MCF 10A (cell line): Measurements from ENCODE around the gene RAB29. TPM values are rescaled to one million over a fixed set of nuclear protein-coding genes. Genes with fewer than 3 reads are reported as not detected.

Experiments
- BruUV-seq: library from RNA; stranded (reverse); fragments of 400-500 nt; replicated peaks from 2 replicates; lab custom pipeline; 2021; lab: Mats Ljungman, UMichigan
- CTCF ChIA-PET: fragments of 300-600 bp; sonication (Branson Sonifier 250); formaldehyde crosslinking; extraction: SDS; loops from one replicate; lab custom pipeline; 2021; ENCODE audit warnings: antibody characterized with exemption, inconsistent platforms; lab: Yijun Ruan, JAX
- POLR2A ChIA-PET: fragments of 300-600, 350-650 bp; sonication (Branson Sonifier 250); formaldehyde crosslinking; extraction: SDS; loops from one replicate; lab custom pipeline; 2020; ENCODE audit warnings: antibody characterized with exemption, inconsistent platforms; lab: Yijun Ruan, JAX
- DNase-seq: peaks from one replicate; pipeline ENCODE4 v3.0.0-alpha.2; 2018; ENCODE audit not compliant: unreplicated experiment
- H3K27ac Mint-ChIP-seq: one replicate; pipeline ENCODE4 v1.8.0; 2022; ENCODE audit warnings: mild to moderate bottlenecking, low read depth, mixed read lengths; ENCODE audit not compliant: unreplicated experiment
- H3K27me3 Mint-ChIP-seq: one replicate; pipeline ENCODE4 v1.8.0; 2022; ENCODE audit warnings: mixed read lengths; ENCODE audit not compliant: insufficient read depth, unreplicated experiment
- H3K36me3 Mint-ChIP-seq: one replicate; pipeline ENCODE4 v1.8.0; 2022; ENCODE audit warnings: mild to moderate bottlenecking, moderate library complexity, mixed read lengths; ENCODE audit not compliant: insufficient read depth, unreplicated experiment
- H3K4me1 Mint-ChIP-seq: one replicate; pipeline ENCODE4 v1.8.0; 2022; ENCODE audit warnings: mixed read lengths; ENCODE audit not compliant: insufficient read depth, unreplicated experiment
- H3K4me3 Mint-ChIP-seq: one replicate; pipeline ENCODE4 v1.8.0; 2022; ENCODE audit warnings: mild to moderate bottlenecking, moderate library complexity, mixed read lengths; ENCODE audit not compliant: unreplicated experiment
- H3K9me3 Mint-ChIP-seq: one replicate; pipeline ENCODE4 v1.8.0; 2022; ENCODE audit warnings: mixed read lengths; ENCODE audit not compliant: unreplicated experiment
- intact Hi-C: fragments of 100-400 bp; cut with micrococcal nuclease; formaldehyde crosslinking; loops from 2 replicates; pipeline ENCODE4 v1.14.1; 2022
- total RNA-seq: library from RNA; stranded (reverse); gene quantifications from 2 replicates; pipeline ENCODE4 v1.2.3, GENCODE V29; 2022
- TF ChIP-seq, protein P1 (sequence below): fragments of 200-600 bp; IDR thresholded peaks from one replicate; pipeline ENCODE4 v1.8.0; 2022; ENCODE audit warnings: antibody characterized with exemption, mild to moderate bottlenecking; ENCODE audit not compliant: unreplicated experiment

The RAB29 gene
- total RNA-seq, 1 experiment from 2014 or later, result 33.6 TPM

DNA sequence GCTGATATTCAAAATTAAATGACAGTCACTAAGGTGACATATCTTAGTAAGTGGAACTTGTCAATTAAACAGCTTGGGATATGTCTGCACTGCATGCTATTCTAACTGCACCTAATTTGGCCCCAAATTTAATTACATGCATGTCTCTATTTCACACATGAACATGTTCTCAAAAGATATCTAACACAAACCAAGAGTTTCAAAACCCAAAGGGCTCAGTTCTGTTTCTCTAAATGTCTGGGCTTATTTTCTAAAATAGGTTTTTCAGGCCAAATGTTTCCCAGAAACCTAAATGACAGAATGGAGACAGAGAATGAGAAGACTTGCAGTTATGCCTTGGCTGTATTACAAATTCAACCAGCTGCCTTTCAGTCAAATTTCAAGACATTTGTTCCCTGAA, 11.3 kb downstream of the RAB29 start:
- ChIA-PET POLR2A (interaction anchor here (0.7 to 3.9 kb wide), 4 partner anchors 9 to 25 kb away, joined by 3 to 19 read pairs (median 4); no protein-coding TSS in a partner anchor), CTCF (interaction anchor here (0.6 kb wide), 1 partner anchor 1820 kb away, joined by 3 read pairs; no protein-coding TSS in a partner anchor)
- no peak overlapping the region for H3K4me3 Mint-ChIP-seq

DNA sequence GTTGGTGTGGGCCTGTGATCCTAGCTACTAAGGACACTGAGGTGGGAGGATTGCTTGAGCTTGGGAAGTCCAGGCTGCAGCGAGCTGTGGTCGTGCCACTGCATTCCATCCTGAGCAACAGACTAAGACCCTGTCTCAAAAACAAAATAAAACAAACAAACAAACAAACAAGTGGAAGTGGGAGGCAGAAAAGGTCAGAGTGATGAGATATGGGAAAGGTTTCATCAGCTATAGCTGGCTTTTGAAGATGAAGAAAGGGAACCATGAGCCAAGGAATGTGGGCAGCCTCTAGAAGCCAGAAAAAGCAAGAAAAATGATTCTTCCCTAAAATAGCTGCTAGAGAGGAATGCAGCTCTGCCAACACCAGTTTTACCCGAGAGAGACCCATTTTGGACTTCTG, 14.7 kb downstream of the RAB29 start:
- Mint-ChIP-seq H3K9me3 (no peaks in the 10 kb centered on the region), H3K36me3 (no peaks in the 10 kb centered on the region), H3K4me3 (no peak overlapping the region), H3K4me1 (no peaks in the 10 kb centered on the region), H3K27me3 (peaks cover 15% of the 10 kb centered on the region), H3K27ac (no peak overlapping the region)
- TF ChIP-seq, protein P1, sequence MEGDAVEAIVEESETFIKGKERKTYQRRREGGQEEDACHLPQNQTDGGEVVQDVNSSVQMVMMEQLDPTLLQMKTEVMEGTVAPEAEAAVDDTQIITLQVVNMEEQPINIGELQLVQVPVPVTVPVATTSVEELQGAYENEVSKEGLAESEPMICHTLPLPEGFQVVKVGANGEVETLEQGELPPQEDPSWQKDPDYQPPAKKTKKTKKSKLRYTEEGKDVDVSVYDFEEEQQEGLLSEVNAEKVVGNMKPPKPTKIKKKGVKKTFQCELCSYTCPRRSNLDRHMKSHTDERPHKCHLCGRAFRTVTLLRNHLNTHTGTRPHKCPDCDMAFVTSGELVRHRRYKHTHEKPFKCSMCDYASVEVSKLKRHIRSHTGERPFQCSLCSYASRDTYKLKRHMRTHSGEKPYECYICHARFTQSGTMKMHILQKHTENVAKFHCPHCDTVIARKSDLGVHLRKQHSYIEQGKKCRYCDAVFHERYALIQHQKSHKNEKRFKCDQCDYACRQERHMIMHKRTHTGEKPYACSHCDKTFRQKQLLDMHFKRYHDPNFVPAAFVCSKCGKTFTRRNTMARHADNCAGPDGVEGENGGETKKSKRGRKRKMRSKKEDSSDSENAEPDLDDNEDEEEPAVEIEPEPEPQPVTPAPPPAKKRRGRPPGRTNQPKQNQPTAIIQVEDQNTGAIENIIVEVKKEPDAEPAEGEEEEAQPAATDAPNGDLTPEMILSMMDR, result no peak
- intact Hi-C loops, result no loop called here
- ChIA-PET POLR2A (interaction anchor here (0.9 to 4.8 kb wide), 2 partner anchors 12 to 13 kb away, joined by 5 to 34 read pairs; partner anchors contain the start of gene RAB29), CTCF (interaction anchor here (1.0 to 1.5 kb wide), 2 partner anchors 48 to 102 kb away, joined by 3 to 6 read pairs; no protein-coding TSS in a partner anchor)
- no TSS peak for BruUV-seq
- DNase-seq, result no peak

More for the DNA sequence above, 11.3 kb downstream of the RAB29 start:
- DNase-seq, result no peak
- Mint-ChIP-seq H3K36me3 (peaks cover 13% of the 10 kb centered on the region), H3K27me3 (no peaks in the 10 kb centered on the region), H3K4me1 (peaks cover 7% of the 10 kb centered on the region), H3K9me3 (no peaks in the 10 kb centered on the region), H3K27ac (no peak overlapping the region)
- no TSS peak for BruUV-seq
- intact Hi-C loops, result no loop called here
- TF ChIP-seq, protein P1, result no peak

DNA sequence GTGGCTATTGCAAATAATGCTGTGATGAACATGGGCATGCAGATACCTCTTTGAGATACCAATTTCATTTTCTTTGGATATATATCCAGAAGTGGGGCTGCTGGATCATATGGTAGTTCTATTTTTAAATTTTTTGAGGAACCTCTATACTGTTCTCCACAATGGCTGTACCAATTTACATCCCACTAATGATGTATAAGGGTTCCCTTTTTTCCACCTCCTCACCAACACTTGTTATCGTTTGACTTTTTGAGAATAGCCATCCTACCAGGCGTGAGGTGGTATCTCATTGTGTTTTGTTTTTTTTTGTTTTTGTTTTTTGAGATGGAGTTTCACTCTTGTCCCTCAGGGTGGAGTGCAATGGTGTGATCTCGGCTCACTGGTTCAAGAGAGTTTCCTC, 18.7 kb downstream of the RAB29 start:
- ChIA-PET POLR2A (interaction anchor here (1.2 kb wide), 1 partner anchor 46 kb away, joined by 3 read pairs; no protein-coding TSS in a partner anchor), CTCF (interaction anchor here (0.6 to 1.2 kb wide), 3 partner anchors 9 to 34 kb away, joined by 3 to 5 read pairs (median 3); no protein-coding TSS in a partner anchor)
- no peak overlapping the region for H3K27ac Mint-ChIP-seq
- H3K4me3 Mint-ChIP-seq, result no peak overlapping the region
- intact Hi-C loops, result no loop called here
- H3K4me1 Mint-ChIP-seq, result no peaks in the 10 kb centered on the region
- H3K27me3 Mint-ChIP-seq, result peaks cover 19% of the 10 kb centered on the region
- TF ChIP-seq, protein P1, result no peak
- no peaks in the 10 kb centered on the region for H3K9me3 Mint-ChIP-seq
- H3K36me3 Mint-ChIP-seq, result no peaks in the 10 kb centered on the region
- BruUV-seq, result no TSS peak
- no peak for DNase-seq

DNA sequence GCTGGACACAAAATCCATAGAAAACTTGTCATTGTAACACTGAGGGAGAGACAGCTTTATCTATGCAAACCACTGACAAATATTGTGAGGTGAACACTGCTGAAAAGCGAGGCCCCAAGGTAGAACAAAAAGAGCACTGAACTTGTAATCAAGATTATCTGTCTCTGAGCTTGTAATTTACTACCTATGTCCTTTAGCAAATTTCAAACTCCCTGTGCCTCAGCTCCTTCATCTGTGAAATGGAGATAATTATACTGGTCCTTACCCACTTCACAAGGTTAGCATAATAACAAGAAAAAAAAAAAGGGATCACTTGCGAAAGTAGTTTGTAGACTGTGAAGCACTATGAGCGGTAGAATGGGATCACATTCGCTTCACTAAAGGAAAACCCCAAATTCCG, 20.4 kb downstream of the RAB29 start:
- DNase-seq, result no peak
- Mint-ChIP-seq H3K4me3 (no peak overlapping the region), H3K27ac (no peak overlapping the region), H3K9me3 (no peaks in the 10 kb centered on the region), H3K36me3 (peaks cover 7% of the 10 kb centered on the region), H3K4me1 (no peaks in the 10 kb centered on the region), H3K27me3 (peaks cover 19% of the 10 kb centered on the region)
- intact Hi-C loops, result no loop called here
- TF ChIP-seq, protein P1, result no peak
- CTCF ChIA-PET, result interaction anchor here (0.6 to 1.8 kb wide), 8 partner anchors 12 to 222 kb away, joined by 3 to 6 read pairs (median 4); no protein-coding TSS in a partner anchor
- POLR2A ChIA-PET, result interaction anchor here (0.6 to 2.0 kb wide), 7 partner anchors 9 to 1023 kb away, joined by 3 to 19 read pairs (median 4); partner anchors contain the start of genes RAB29 and SLC41A1
- BruUV-seq, result no TSS peak
